HepG2 (cell line): ENCODE data around the gene CTF1. TPM values are rescaled to one million over a fixed set of nuclear protein-coding genes. Genes with fewer than 3 reads are reported as not detected.
A peak's percentile ranks its signal among the peaks of the same experiment; 100 is the strongest.

Experiments
- ATAC-seq: fragments of 200-7000 bp; cut with Tn5 transposase; 3 replicates; pipeline ENCODE4 v1.9.1; 2020; ENCODE audit warnings: mild to moderate bottlenecking, moderate library complexity
- BruUV-seq: library from RNA; stranded (reverse); fragments of 400-500 nt; replicated peaks from 2 replicates; lab custom pipeline; 2021; lab: Mats Ljungman, UMichigan
- CTCF ChIA-PET: fragments of 300-600 bp; formaldehyde crosslinking; extraction: SDS; loops from one replicate; lab custom pipeline; 2021; ENCODE audit warnings: low total read pairs, inconsistent platforms, low intra/inter-chr PET ratio; lab: Yijun Ruan, JAX
- POLR2A ChIA-PET: fragments of 350-600 bp; sonication (Branson Sonifier 250); formaldehyde crosslinking; loops from one replicate; lab custom pipeline; 2020; ENCODE audit warnings: antibody characterized with exemption, inconsistent platforms; lab: Yijun Ruan, JAX
- DNase-seq: peaks from one replicate; pipeline ENCODE4 v3.0.0-alpha.2; 2015; ENCODE audit warnings: low spot score
- FAIRE-seq: peaks from 3 replicates; lab custom pipeline; 2011; peaks lifted over from hg19 to GRCh38; lab: Jason Lieb, UNC
- H2AFZ ChIP-seq: one replicate; pipeline ENCODE4 v1.6.1; 2011; ENCODE audit warnings: low read length, inconsistent platforms
- H3K27ac ChIP-seq: fragments of 300-600 bp; 3 replicates; pipeline ENCODE4 v1.8.0; 2011; ENCODE audit warnings: mixed run types, mild to moderate bottlenecking, mixed read lengths, low read length, inconsistent platforms; ENCODE audit not compliant: insufficient read depth; ENCODE audit errors: extremely low read length
- H3K27me3 ChIP-seq, 2 experiments: fragments of 200-600 bp in 1 of 2; 2 replicates in 1 of 2; 3 replicates in 1 of 2; pipeline versions ENCODE4 v1.6.0 to v1.8.0; 2011; ENCODE audit warnings: low read length in 2 of 2, mild to moderate bottlenecking in 2 of 2, moderate library complexity in 2 of 2, inconsistent platforms in 1 of 2; ENCODE audit not compliant: insufficient read depth in 2 of 2, control insufficient read depth in 1 of 2
- H3K36me3 ChIP-seq, 2 experiments: fragments of 200-600 bp in 1 of 2; replicated peaks in 1 of 2; 2 replicates in 1 of 2; 3 replicates in 1 of 2; pipeline versions ENCODE4 v1.5.1 to v1.8.0; 2011; ENCODE audit warnings: low read length in 2 of 2, inconsistent platforms in 1 of 2; ENCODE audit not compliant: insufficient read depth in 2 of 2, control insufficient read depth in 1 of 2
- H3K4me1 ChIP-seq: 2 replicates; pipeline ENCODE4 v1.5.1; 2012; ENCODE audit warnings: low read length, inconsistent platforms; ENCODE audit not compliant: insufficient read depth
- H3K4me2 ChIP-seq: 2 replicates; pipeline ENCODE4 v1.6.0; 2011; ENCODE audit warnings: low read depth, low read length, inconsistent platforms
- H3K4me3 ChIP-seq, 3 experiments: fragments of 200-600 bp in 1 of 3; sonication (generic), shearing (Covaris generic) in 1 of 3; replicated peaks in 1 of 3; 2 replicates each; pipeline ENCODE4 v1.5.1; 2011 to 2016; ENCODE audit warnings: low read length in 3 of 3, inconsistent platforms in 2 of 3, low read depth in 2 of 3, mild to moderate bottlenecking in 2 of 3, control low read depth in 1 of 3, mixed read lengths in 1 of 3; ENCODE audit not compliant: insufficient read depth in 1 of 3
- H3K79me2 ChIP-seq: one replicate; pipeline ENCODE4 v1.6.1; 2011; ENCODE audit warnings: low read length, inconsistent platforms; ENCODE audit not compliant: insufficient read depth
- H3K9ac ChIP-seq: 2 replicates; pipeline ENCODE4 v1.6.0; 2011; ENCODE audit warnings: mild to moderate bottlenecking, low read depth, low read length, inconsistent platforms; ENCODE audit not compliant: insufficient read depth
- H3K9me3 ChIP-seq: 2 replicates; pipeline ENCODE4 v1.5.1; 2012; ENCODE audit warnings: mild to moderate bottlenecking, low read length
- H4K20me1 ChIP-seq: 2 replicates; pipeline ENCODE4 v1.6.0; 2011; ENCODE audit warnings: inconsistent platforms, mild to moderate bottlenecking, low read length, moderate library complexity; ENCODE audit not compliant: insufficient read depth
- CREM ChIP-seq, 2 experiments: sonication (generic) in 1 of 2; formaldehyde crosslinking in 1 of 2; IDR thresholded peaks; 2 replicates each; pipeline versions ENCODE4 v1.4.0 to v1.6.1; 2016 to 2020; ENCODE audit warnings: antibody characterized with exemption in 1 of 2, mild to moderate bottlenecking in 1 of 2, missing genetic modification reagents in 1 of 2
- PCBP1 ChIP-seq: fragments of 200-400 bp; formaldehyde crosslinking; IDR thresholded peaks from 2 replicates; pipeline ENCODE4 v1.6.1; 2017; ENCODE audit warnings: mild to moderate bottlenecking, low read depth, low read length, borderline replicate concordance
- SAP130 ChIP-seq: IDR thresholded peaks from 2 replicates; pipeline ENCODE4 v1.6.1; 2016; ENCODE audit warnings: low read depth
- WGBS: methylation state at CpG from one replicate; pipeline ENCODE4 v1.1.6; 2017; ENCODE audit warnings: low lambda C conversion rate; 5-methylcytosine and 5-hydroxymethylcytosine counted together
- in situ Hi-C: cut with HindIII; loops from 2 replicates; pipeline ENCODE4 v1.10.0; 2017; ENCODE audit warnings: low pct_unique_long_range_greater_than_20kb; ENCODE audit not compliant: extremely low pct_ligation_motif_present
- intact Hi-C: fragments of 100-400 bp; cut with micrococcal nuclease; formaldehyde crosslinking; loops from one replicate; pipeline ENCODE4 v1.10.0; 2022; ENCODE audit not compliant: unreplicated experiment
- polyA plus RNA-seq, 8 experiments: library from polyadenylated mRNA; depleted of rRNA in 3 of 8; stranded (reverse) in 7 of 8; unstranded in 1 of 8; fragments of >200 nt; fragmentation: Illumina TruSeq in 4 of 8; extraction: Trizol in 4 of 8; gene quantifications; 2 replicates each; pipeline versions ENCODE4 v1.2.1 to v1.2.3, GENCODE V29; 2011 to 2016; ENCODE audit warnings: low read depth in 4 of 8, missing spikeins in 1 of 8, mixed read lengths in 1 of 8; ENCODE audit not compliant: insufficient read depth in 1 of 8
- total RNA-seq, 5 experiments: library from RNA; depleted of rRNA; stranded (reverse); fragments of >200 nt; fragmentation: Illumina TruSeq; extraction: Trizol; gene quantifications; 2 replicates each; pipeline ENCODE4 v1.2.3, GENCODE V29; 2016; ENCODE audit warnings: low read depth in 1 of 5
- TF ChIP-seq, protein P1 (sequence below): sonication (generic); formaldehyde crosslinking; IDR thresholded peaks from 2 replicates; pipeline ENCODE4 v1.4.0; 2020; ENCODE audit warnings: missing genetic modification reagents
- TF ChIP-seq, protein P2 (sequence below): sonication (generic); formaldehyde crosslinking; IDR thresholded peaks from 2 replicates; pipeline ENCODE4 v1.4.0; 2020; ENCODE audit warnings: mild to moderate bottlenecking, missing genetic modification reagents
- TF ChIP-seq, protein P3 (sequence below): sonication (generic); formaldehyde crosslinking; IDR thresholded peaks from 2 replicates; pipeline ENCODE4 v1.4.0; 2020; ENCODE audit warnings: missing genetic modification reagents
- TF ChIP-seq, protein P4 (sequence below): IDR thresholded peaks from 2 replicates; pipeline ENCODE4 v1.6.1; 2018; ENCODE audit warnings: missing genetic modification reagents, mild to moderate bottlenecking, missing compliant biosample characterization
- TF ChIP-seq, protein P5 (sequence below): sonication (generic); formaldehyde crosslinking; IDR thresholded peaks from 2 replicates; pipeline ENCODE4 v1.4.0; 2020; ENCODE audit warnings: missing genetic modification reagents
- TF ChIP-seq, protein P6 (sequence below): sonication (generic); formaldehyde crosslinking; IDR thresholded peaks from 2 replicates; pipeline ENCODE4 v1.4.0; 2020; ENCODE audit warnings: missing genetic modification reagents, borderline replicate concordance

Gene CTF1
- total and polyA plus RNA-seq, 2 of the 13 experiments (the other 11 are each of a cell fraction or from before 2014, with no cell fraction given): 0.13 to 1.8 TPM

DNA sequence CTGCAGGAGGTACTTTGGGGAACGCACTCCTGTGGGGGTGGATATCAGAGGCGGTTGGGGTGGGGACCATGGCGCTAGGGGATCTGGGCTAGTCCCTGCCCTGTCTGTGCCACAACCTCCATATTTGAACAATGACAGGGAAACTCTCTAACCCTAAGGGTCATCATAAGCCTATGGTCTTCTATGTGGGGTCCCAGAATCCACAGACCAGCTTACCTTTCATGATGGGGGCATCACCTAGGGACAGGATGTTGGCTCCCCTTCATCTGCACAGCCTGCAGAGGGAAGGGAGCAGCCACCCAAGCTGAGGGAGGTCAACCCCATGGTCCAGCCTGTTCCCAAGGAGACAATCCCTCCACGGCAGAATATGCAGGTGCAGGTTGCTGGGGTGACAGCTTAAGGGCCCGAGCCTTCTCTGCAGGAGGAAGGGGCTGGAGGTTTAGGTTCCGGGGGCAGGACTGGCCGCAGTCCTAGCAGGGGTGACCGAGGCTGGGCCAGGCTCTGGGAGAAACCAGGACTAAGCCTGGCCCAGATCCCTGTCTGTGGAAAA lies 54.2 kb downstream of the CTF1 start:
- Histone ChIP-seq H3K27me3 (no peaks in the 10 kb centered on the region; a peak in 1 of 5 replicates), H3K4me1 (peaks cover 52% of the 10 kb centered on the region), H4K20me1 (no peaks in the 10 kb centered on the region), H3K9me3 (no peaks in the 10 kb centered on the region), H2AFZ (no peak overlapping the region), H3K4me2 (peak overlapping the region; percentile 98), H3K79me2 (peaks cover 5% of the 10 kb centered on the region), H3K36me3 (0 out of 5 replicates have a peak, but pooled peaks cover 0 to 4% of the 10 kb centered on the region in 2 experiments), H3K27ac (peak overlapping the region; percentile 74), H3K4me3 (peak overlapping the region; percentile 74 to 93 (median 88); a peak in 5 of 6 replicates), H3K9ac (peak overlapping the region; percentile 91)
- 93% methylated on average over 6 of the region's 8 CpGs for WGBS
- in situ Hi-C loops (no loop called here), intact Hi-C loops (loop anchor here (10.0 kb wide), 2 partner anchors 144 to 194 kb away; partner anchors contain the start of gene VKORC1)
- ATAC-seq (no peak), FAIRE-seq (no peak), DNase-seq (no peak)
- BruUV-seq: no TSS peak
- ChIA-PET CTCF (no interaction called here), POLR2A (interaction anchor here (0.6 to 2.1 kb wide), 15 partner anchors 9 to 501 kb away, joined by 3 to 8 read pairs (median 5); partner anchors contain the start of genes FBXL19, KAT8, ZNF646 and ZNF668)
- TF ChIP-seq, protein P1, sequence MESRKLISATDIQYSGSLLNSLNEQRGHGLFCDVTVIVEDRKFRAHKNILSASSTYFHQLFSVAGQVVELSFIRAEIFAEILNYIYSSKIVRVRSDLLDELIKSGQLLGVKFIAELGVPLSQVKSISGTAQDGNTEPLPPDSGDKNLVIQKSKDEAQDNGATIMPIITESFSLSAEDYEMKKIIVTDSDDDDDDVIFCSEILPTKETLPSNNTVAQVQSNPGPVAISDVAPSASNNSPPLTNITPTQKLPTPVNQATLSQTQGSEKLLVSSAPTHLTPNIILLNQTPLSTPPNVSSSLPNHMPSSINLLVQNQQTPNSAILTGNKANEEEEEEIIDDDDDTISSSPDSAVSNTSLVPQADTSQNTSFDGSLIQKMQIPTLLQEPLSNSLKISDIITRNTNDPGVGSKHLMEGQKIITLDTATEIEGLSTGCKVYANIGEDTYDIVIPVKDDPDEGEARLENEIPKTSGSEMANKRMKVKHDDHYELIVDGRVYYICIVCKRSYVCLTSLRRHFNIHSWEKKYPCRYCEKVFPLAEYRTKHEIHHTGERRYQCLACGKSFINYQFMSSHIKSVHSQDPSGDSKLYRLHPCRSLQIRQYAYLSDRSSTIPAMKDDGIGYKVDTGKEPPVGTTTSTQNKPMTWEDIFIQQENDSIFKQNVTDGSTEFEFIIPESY (CRISPR knock-in tag): peak; percentile 53
- TF ChIP-seq PCBP1 (0 out of 2 replicates have a peak, but pooled peaks have one; percentile 37), CREM (IDR thresholded peaks at IDR 0.05) (no peak), CREM (CRISPR knock-in tag; IDR thresholded peaks at IDR 0.05) (no peak), SAP130 (CRISPR knock-in tag) (no peak)
- TF ChIP-seq, protein P2, sequence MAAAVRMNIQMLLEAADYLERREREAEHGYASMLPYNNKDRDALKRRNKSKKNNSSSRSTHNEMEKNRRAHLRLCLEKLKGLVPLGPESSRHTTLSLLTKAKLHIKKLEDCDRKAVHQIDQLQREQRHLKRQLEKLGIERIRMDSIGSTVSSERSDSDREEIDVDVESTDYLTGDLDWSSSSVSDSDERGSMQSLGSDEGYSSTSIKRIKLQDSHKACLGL (CRISPR knock-in tag): peak; percentile 1; the same call in 1 of the 2 replicates
- TF ChIP-seq, protein P3, sequence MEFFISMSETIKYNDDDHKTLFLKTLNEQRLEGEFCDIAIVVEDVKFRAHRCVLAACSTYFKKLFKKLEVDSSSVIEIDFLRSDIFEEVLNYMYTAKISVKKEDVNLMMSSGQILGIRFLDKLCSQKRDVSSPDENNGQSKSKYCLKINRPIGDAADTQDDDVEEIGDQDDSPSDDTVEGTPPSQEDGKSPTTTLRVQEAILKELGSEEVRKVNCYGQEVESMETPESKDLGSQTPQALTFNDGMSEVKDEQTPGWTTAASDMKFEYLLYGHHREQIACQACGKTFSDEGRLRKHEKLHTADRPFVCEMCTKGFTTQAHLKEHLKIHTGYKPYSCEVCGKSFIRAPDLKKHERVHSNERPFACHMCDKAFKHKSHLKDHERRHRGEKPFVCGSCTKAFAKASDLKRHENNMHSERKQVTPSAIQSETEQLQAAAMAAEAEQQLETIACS: no peak
- TF ChIP-seq, protein P4, sequence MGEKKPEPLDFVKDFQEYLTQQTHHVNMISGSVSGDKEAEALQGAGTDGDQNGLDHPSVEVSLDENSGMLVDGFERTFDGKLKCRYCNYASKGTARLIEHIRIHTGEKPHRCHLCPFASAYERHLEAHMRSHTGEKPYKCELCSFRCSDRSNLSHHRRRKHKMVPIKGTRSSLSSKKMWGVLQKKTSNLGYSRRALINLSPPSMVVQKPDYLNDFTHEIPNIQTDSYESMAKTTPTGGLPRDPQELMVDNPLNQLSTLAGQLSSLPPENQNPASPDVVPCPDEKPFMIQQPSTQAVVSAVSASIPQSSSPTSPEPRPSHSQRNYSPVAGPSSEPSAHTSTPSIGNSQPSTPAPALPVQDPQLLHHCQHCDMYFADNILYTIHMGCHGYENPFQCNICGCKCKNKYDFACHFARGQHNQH (CRISPR knock-in tag): no peak
- TF ChIP-seq, protein P5, sequence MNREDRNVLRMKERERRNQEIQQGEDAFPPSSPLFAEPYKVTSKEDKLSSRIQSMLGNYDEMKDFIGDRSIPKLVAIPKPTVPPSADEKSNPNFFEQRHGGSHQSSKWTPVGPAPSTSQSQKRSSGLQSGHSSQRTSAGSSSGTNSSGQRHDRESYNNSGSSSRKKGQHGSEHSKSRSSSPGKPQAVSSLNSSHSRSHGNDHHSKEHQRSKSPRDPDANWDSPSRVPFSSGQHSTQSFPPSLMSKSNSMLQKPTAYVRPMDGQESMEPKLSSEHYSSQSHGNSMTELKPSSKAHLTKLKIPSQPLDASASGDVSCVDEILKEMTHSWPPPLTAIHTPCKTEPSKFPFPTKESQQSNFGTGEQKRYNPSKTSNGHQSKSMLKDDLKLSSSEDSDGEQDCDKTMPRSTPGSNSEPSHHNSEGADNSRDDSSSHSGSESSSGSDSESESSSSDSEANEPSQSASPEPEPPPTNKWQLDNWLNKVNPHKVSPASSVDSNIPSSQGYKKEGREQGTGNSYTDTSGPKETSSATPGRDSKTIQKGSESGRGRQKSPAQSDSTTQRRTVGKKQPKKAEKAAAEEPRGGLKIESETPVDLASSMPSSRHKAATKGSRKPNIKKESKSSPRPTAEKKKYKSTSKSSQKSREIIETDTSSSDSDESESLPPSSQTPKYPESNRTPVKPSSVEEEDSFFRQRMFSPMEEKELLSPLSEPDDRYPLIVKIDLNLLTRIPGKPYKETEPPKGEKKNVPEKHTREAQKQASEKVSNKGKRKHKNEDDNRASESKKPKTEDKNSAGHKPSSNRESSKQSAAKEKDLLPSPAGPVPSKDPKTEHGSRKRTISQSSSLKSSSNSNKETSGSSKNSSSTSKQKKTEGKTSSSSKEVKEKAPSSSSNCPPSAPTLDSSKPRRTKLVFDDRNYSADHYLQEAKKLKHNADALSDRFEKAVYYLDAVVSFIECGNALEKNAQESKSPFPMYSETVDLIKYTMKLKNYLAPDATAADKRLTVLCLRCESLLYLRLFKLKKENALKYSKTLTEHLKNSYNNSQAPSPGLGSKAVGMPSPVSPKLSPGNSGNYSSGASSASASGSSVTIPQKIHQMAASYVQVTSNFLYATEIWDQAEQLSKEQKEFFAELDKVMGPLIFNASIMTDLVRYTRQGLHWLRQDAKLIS (CRISPR knock-in tag): 0 out of 2 replicates have a peak, but pooled peaks have one; percentile 16
- TF ChIP-seq, protein P6, sequence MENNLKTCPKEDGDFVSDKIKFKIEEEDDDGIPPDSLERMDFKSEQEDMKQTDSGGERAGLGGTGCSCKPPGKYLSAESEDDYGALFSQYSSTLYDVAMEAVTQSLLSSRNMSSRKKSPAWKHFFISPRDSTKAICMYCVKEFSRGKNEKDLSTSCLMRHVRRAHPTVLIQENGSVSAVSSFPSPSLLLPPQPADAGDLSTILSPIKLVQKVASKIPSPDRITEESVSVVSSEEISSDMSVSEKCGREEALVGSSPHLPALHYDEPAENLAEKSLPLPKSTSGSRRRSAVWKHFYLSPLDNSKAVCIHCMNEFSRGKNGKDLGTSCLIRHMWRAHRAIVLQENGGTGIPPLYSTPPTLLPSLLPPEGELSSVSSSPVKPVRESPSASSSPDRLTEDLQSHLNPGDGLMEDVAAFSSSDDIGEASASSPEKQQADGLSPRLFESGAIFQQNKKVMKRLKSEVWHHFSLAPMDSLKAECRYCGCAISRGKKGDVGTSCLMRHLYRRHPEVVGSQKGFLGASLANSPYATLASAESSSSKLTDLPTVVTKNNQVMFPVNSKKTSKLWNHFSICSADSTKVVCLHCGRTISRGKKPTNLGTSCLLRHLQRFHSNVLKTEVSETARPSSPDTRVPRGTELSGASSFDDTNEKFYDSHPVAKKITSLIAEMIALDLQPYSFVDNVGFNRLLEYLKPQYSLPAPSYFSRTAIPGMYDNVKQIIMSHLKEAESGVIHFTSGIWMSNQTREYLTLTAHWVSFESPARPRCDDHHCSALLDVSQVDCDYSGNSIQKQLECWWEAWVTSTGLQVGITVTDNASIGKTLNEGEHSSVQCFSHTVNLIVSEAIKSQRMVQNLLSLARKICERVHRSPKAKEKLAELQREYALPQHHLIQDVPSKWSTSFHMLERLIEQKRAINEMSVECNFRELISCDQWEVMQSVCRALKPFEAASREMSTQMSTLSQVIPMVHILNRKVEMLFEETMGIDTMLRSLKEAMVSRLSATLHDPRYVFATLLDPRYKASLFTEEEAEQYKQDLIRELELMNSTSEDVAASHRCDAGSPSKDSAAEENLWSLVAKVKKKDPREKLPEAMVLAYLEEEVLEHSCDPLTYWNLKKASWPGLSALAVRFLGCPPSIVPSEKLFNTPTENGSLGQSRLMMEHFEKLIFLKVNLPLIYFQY (CRISPR knock-in tag): no peak
